HEK293 (cell line): ENCODE measurements around the gene NINJ2.

Source experiments
- CTCF ChIA-PET: fragments of 350-600 bp; formaldehyde crosslinking; extraction: SDS; loops from one replicate; lab custom pipeline; 2021; ENCODE audit warnings: antibody characterized with exemption; lab: Yijun Ruan, JAX
- POLR2A ChIA-PET: fragments of 300-600 bp; formaldehyde crosslinking; extraction: SDS; loops from one replicate; lab custom pipeline; 2020; ENCODE audit warnings: antibody characterized with exemption, inconsistent platforms; lab: Yijun Ruan, JAX
- H3K27ac ChIP-seq: fragments of 200-500 bp; sonication (Bioruptor generic); 2 replicates; pipeline ENCODE4 v1.5.1; 2014; ENCODE audit warnings: low read depth, low read length, control low read depth, inconsistent platforms; ENCODE audit errors: extremely low read depth
- H3K36me3 ChIP-seq, 2 experiments: fragments of 200-500 bp in 1 of 2; sonication (Bioruptor generic) in 1 of 2; 1 replicate in 1 of 2; 2 replicates in 1 of 2; pipeline ENCODE4 v1.5.1; 2014 to 2017; ENCODE audit warnings: inconsistent platforms in 2 of 2, low read length in 2 of 2; ENCODE audit not compliant: control insufficient read depth in 2 of 2, insufficient read depth in 1 of 2
- H3K4me1 ChIP-seq: fragments of 200-500 bp; sonication (Bioruptor generic); 2 replicates; pipeline ENCODE4 v1.5.1; 2014; ENCODE audit warnings: mild to moderate bottlenecking, low read length, inconsistent platforms; ENCODE audit not compliant: control insufficient read depth, insufficient read depth
- H3K4me3 ChIP-seq: 2 replicates; pipeline ENCODE4 v1.5.1; 2011; ENCODE audit warnings: low read depth, mild to moderate bottlenecking, control low read depth, low read length, moderate library complexity
- H3K9me3 ChIP-seq: fragments of 200-500 bp; sonication (Bioruptor generic); 2 replicates; pipeline ENCODE4 v1.5.1; 2014; ENCODE audit warnings: low read depth, low read length, inconsistent platforms; ENCODE audit not compliant: control insufficient read depth, insufficient read depth
- IKZF3 ChIP-seq: fragments of 450-650 bp; IDR thresholded peaks from 2 replicates; pipeline ENCODE4 v1.5.0; 2018; ENCODE audit warnings: missing biosample characterization, mild to moderate bottlenecking, missing genetic modification characterization, moderate library complexity
- KLF7 ChIP-seq: fragments of 450-650 bp; formaldehyde crosslinking; IDR thresholded peaks from 2 replicates; pipeline ENCODE4 v1.5.1; 2016; ENCODE audit warnings: missing biosample characterization, missing genetic modification characterization, borderline replicate concordance
- OVOL3 ChIP-seq: fragments of 450-650 bp; formaldehyde crosslinking; IDR thresholded peaks from 2 replicates; pipeline ENCODE4 v1.5.1; 2016; ENCODE audit warnings: missing biosample characterization, missing genetic modification characterization
- SCRT1 ChIP-seq: fragments of 450-650 bp; formaldehyde crosslinking; IDR thresholded peaks from 2 replicates; pipeline ENCODE4 v1.5.1; 2016; ENCODE audit warnings: missing biosample characterization, missing genetic modification characterization, borderline replicate concordance
- SP7 ChIP-seq: fragments of 450-650 bp; formaldehyde crosslinking; IDR thresholded peaks from 2 replicates; pipeline ENCODE4 v1.5.1; 2016; ENCODE audit warnings: missing biosample characterization, missing genetic modification characterization
- ZNF121 ChIP-seq: fragments of 450-650 bp; formaldehyde crosslinking; IDR thresholded peaks from 2 replicates; pipeline ENCODE4 v1.5.1; 2016; ENCODE audit warnings: missing biosample characterization, missing genetic modification characterization
- ZNF610 ChIP-seq: fragments of 450-650 bp; formaldehyde crosslinking; IDR thresholded peaks from 2 replicates; pipeline ENCODE4 v1.5.1; 2016; ENCODE audit warnings: missing biosample characterization, missing genetic modification characterization, borderline replicate concordance
- ZNF623 ChIP-seq: fragments of 450-650 bp; formaldehyde crosslinking; IDR thresholded peaks from 2 replicates; pipeline ENCODE4 v1.5.1; 2016; ENCODE audit warnings: missing biosample characterization, missing genetic modification characterization
- ZNF785 ChIP-seq: fragments of 450-650 bp; formaldehyde crosslinking; IDR thresholded peaks from 2 replicates; pipeline ENCODE4 v1.5.1; 2016; ENCODE audit warnings: missing biosample characterization, missing genetic modification characterization
- TF ChIP-seq, protein P1 (sequence below): fragments of 450-650 bp; formaldehyde crosslinking; IDR thresholded peaks from 2 replicates; pipeline ENCODE4 v1.5.1; 2016; ENCODE audit warnings: missing biosample characterization, missing genetic modification characterization, low read depth
- TF ChIP-seq, protein P2 (sequence below): fragments of 450-650 bp; formaldehyde crosslinking; IDR thresholded peaks from 2 replicates; pipeline ENCODE4 v1.5.1; 2016; ENCODE audit warnings: missing biosample characterization, missing genetic modification characterization

The NINJ2 gene

DNA sequence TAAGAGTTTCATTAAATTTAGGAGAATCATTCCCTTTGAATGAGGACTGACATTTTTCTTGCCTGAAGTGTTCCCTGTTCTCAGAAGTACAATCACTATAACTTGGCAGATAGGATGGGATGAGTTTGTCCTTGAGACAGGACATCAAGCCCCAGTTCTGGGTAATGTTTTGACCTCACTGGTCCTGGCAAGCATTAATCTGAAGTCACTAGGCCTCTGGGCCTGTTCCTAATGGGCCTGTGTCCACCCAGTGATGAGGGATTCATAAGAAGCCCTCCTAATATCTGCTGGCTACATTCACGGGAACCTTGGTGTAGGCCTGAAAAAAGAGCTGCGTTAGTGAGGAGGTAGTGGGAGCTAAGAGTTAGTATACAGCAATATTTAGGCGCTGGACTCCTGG, 37.2 kb downstream of the NINJ2 start (continued):
- TF ChIP-seq, protein P1, sequence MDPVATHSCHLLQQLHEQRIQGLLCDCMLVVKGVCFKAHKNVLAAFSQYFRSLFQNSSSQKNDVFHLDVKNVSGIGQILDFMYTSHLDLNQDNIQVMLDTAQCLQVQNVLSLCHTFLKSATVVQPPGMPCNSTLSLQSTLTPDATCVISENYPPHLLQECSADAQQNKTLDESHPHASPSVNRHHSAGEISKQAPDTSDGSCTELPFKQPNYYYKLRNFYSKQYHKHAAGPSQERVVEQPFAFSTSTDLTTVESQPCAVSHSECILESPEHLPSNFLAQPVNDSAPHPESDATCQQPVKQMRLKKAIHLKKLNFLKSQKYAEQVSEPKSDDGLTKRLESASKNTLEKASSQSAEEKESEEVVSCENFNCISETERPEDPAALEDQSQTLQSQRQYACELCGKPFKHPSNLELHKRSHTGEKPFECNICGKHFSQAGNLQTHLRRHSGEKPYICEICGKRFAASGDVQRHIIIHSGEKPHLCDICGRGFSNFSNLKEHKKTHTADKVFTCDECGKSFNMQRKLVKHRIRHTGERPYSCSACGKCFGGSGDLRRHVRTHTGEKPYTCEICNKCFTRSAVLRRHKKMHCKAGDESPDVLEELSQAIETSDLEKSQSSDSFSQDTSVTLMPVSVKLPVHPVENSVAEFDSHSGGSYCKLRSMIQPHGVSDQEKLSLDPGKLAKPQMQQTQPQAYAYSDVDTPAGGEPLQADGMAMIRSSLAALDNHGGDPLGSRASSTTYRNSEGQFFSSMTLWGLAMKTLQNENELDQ (tag by site-specific recombination), result no peak
- TF ChIP-seq ZNF610 (tag by site-specific recombination), result no peak
- TF ChIP-seq IKZF3, result no peak

- H3K27ac ChIP-seq, result no peak overlapping the region
- H3K4me1 ChIP-seq, result no peaks in the 10 kb centered on the region
- H3K36me3 ChIP-seq, result no peaks in the 10 kb centered on the region
- H3K9me3 ChIP-seq, result no peaks in the 10 kb centered on the region
- no peak overlapping the region for H3K4me3 ChIP-seq
- CTCF ChIA-PET, result interaction anchor here (0.7 kb wide), 1 partner anchor 9 kb away, joined by 5 read pairs; no protein-coding TSS in a partner anchor
- POLR2A ChIA-PET, result no interaction called here
- TF ChIP-seq ZNF785 (tag by site-specific recombination), result no peak
- TF ChIP-seq ZNF121 (tag by site-specific recombination), result peak; percentile 5; the same call in 1 of the 2 replicates
- TF ChIP-seq, all 188 proteins: peak for 1
Measured at GRCh38 chr12:623865-624372, 39.3 kb downstream of the NINJ2 start.

GRCh38 chr12:623172-623864, 39.9 kb downstream of the NINJ2 start:
- no peak overlapping the region for H3K4me3 ChIP-seq
- CTCF ChIA-PET, result interaction anchor here (0.7 to 1.5 kb wide), 3 partner anchors 8 to 128 kb away, joined by 4 to 5 read pairs (median 5); no protein-coding TSS in a partner anchor
- H3K4me1 ChIP-seq, result no peaks in the 10 kb centered on the region
- TF ChIP-seq OVOL3 (no peak), KLF7 (tag by site-specific recombination) (no peak), ZNF121 (tag by site-specific recombination) (peak; percentile 74; the same call in 1 of the 2 replicates), ZNF623 (tag by site-specific recombination) (no peak), SP7 (tag by site-specific recombination) (no peak)
- TF ChIP-seq, all 188 proteins: peak for 1
- POLR2A ChIA-PET, result no interaction called here
- no peak overlapping the region for H3K27ac ChIP-seq
- no peaks in the 10 kb centered on the region for H3K36me3 ChIP-seq
- H3K9me3 ChIP-seq, result no peaks in the 10 kb centered on the region

DNA sequence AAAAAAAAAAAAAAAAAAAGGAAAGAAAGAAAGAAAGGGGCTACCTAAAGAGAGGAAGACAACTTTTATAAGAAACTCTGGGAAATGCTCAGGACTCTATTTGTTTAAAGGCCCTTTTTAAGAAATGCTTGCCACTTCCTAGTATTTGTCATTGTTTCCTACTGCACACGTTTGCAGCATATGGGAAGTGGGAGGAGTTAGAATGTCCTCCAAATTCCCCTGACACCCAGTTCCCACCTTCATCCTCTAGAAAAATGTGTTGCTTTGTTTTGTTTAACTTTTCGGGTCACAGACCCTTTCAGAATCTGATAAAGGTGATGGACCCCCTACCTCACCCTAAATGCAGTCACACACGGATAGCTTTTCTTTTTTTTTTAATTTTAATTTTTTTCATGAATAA, 40.8 kb downstream of the NINJ2 start:
- CTCF ChIA-PET, result interaction anchor here (0.9 to 1.5 kb wide), 2 partner anchors 8 to 129 kb away, joined by 4 to 5 read pairs; no protein-coding TSS in a partner anchor
- no peaks in the 10 kb centered on the region for H3K4me1 ChIP-seq
- H3K36me3 ChIP-seq, result no peaks in the 10 kb centered on the region
- no peak for TF ChIP-seq SCRT1 (tag by site-specific recombination)
- TF ChIP-seq, protein P2, sequence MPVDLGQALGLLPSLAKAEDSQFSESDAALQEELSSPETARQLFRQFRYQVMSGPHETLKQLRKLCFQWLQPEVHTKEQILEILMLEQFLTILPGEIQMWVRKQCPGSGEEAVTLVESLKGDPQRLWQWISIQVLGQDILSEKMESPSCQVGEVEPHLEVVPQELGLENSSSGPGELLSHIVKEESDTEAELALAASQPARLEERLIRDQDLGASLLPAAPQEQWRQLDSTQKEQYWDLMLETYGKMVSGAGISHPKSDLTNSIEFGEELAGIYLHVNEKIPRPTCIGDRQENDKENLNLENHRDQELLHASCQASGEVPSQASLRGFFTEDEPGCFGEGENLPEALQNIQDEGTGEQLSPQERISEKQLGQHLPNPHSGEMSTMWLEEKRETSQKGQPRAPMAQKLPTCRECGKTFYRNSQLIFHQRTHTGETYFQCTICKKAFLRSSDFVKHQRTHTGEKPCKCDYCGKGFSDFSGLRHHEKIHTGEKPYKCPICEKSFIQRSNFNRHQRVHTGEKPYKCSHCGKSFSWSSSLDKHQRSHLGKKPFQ (tag by site-specific recombination), result peak; percentile 63
- TF ChIP-seq, all 188 proteins: peak for 1
- Histone ChIP-seq H3K9me3 (no peaks in the 10 kb centered on the region), H3K27ac (no peak overlapping the region), H3K4me3 (no peak overlapping the region)
- POLR2A ChIA-PET, result no interaction called here
